HepG2 (cell line): ENCODE results near the gene SLC16A11. TPM values are rescaled to one million over a fixed set of nuclear protein-coding genes. Genes with fewer than 3 reads are reported as not detected.
A peak's percentile ranks its signal among the peaks of the same experiment; 100 is the strongest.

Experiments used
- JUND ChIP-seq: sonication (generic); formaldehyde crosslinking; IDR thresholded peaks from 2 replicates; pipeline ENCODE4 v1.8.0; 2022; ENCODE audit warnings: mild to moderate bottlenecking, missing genetic modification reagents
- KIAA2018 ChIP-seq: sonication (generic); formaldehyde crosslinking; IDR thresholded peaks from 2 replicates; pipeline ENCODE4 v1.5.0; 2020; ENCODE audit warnings: mild to moderate bottlenecking, missing genetic modification reagents, borderline replicate concordance
- KLF13 ChIP-seq: sonication (generic); formaldehyde crosslinking; IDR thresholded peaks from 2 replicates; pipeline ENCODE4 v1.4.0; 2020; ENCODE audit warnings: mild to moderate bottlenecking, missing genetic modification reagents
- MIER3 ChIP-seq: IDR thresholded peaks from 2 replicates; pipeline ENCODE4 v1.6.1; 2016; ENCODE audit warnings: missing compliant biosample characterization, borderline replicate concordance
- MIXL1 ChIP-seq: IDR thresholded peaks from 2 replicates; pipeline ENCODE4 v1.6.1; 2016
- NCOR1 ChIP-seq: fragments of 200-600 bp; sonication (generic); IDR thresholded peaks from 2 replicates; pipeline ENCODE4 v1.7.0; 2017; ENCODE audit warnings: antibody characterized with exemption, low read length, borderline replicate concordance
- ONECUT2 ChIP-seq: sonication (generic); formaldehyde crosslinking; IDR thresholded peaks from 2 replicates; pipeline ENCODE4 v1.4.0; 2020; ENCODE audit warnings: missing genetic modification reagents
- PHF20 ChIP-seq: sonication (generic); formaldehyde crosslinking; IDR thresholded peaks from 2 replicates; pipeline ENCODE4 v1.5.0; 2020; ENCODE audit warnings: mild to moderate bottlenecking, missing genetic modification reagents
- TP53 ChIP-seq: sonication (generic); formaldehyde crosslinking; conservative IDR thresholded peaks from 2 replicates; pipeline ENCODE4 v1.4.0; 2020; ENCODE audit warnings: missing genetic modification reagents
- ZEB1 ChIP-seq: IDR thresholded peaks from 2 replicates; pipeline ENCODE4 v1.6.1; 2012; ENCODE audit warnings: mild to moderate bottlenecking, low read depth, inconsistent platforms; ENCODE audit not compliant: insufficient replicate concordance
- ZNF263 ChIP-seq: sonication (generic); formaldehyde crosslinking; IDR thresholded peaks from 2 replicates; pipeline ENCODE4 v1.4.0; 2020; ENCODE audit warnings: missing genetic modification reagents
- ZNF343 ChIP-seq: sonication (generic); formaldehyde crosslinking; IDR thresholded peaks from 2 replicates; pipeline ENCODE4 v1.4.0; 2020; ENCODE audit warnings: mild to moderate bottlenecking, missing genetic modification reagents
- ZNF605 ChIP-seq: sonication (generic); formaldehyde crosslinking; IDR thresholded peaks from 2 replicates; pipeline ENCODE4 v1.8.0; 2022; ENCODE audit warnings: mild to moderate bottlenecking, missing genetic modification reagents
- ZNF720 ChIP-seq: sonication (generic); formaldehyde crosslinking; IDR thresholded peaks from 2 replicates; pipeline ENCODE4 v1.4.0; 2020; ENCODE audit warnings: missing genetic modification reagents
- ZNF75D ChIP-seq: sonication (generic); formaldehyde crosslinking; IDR thresholded peaks from 2 replicates; pipeline ENCODE4 v1.8.1; 2023; ENCODE audit warnings: missing genetic modification reagents, mild to moderate bottlenecking, borderline replicate concordance
- ZNF781 ChIP-seq: sonication (generic); formaldehyde crosslinking; IDR thresholded peaks from 2 replicates; pipeline ENCODE4 v1.5.1; 2020; ENCODE audit warnings: borderline replicate concordance, mild to moderate bottlenecking, missing genetic modification reagents; ENCODE audit errors: not compliant biosample characterization
- polyA plus RNA-seq, 8 experiments: library from polyadenylated mRNA; depleted of rRNA in 3 of 8; stranded (reverse) in 7 of 8; unstranded in 1 of 8; fragments of >200 nt; fragmentation: Illumina TruSeq in 4 of 8; extraction: Trizol in 4 of 8; gene quantifications; 2 replicates each; pipeline versions ENCODE4 v1.2.1 to v1.2.3, GENCODE V29; 2011 to 2016; ENCODE audit warnings: low read depth in 4 of 8, missing spikeins in 1 of 8, mixed read lengths in 1 of 8; ENCODE audit not compliant: insufficient read depth in 1 of 8
- total RNA-seq, 5 experiments: library from RNA; depleted of rRNA; stranded (reverse); fragments of >200 nt; fragmentation: Illumina TruSeq; extraction: Trizol; gene quantifications; 2 replicates each; pipeline ENCODE4 v1.2.3, GENCODE V29; 2016; ENCODE audit warnings: low read depth in 1 of 5
- TF ChIP-seq, protein P1 (sequence below): sonication (generic); formaldehyde crosslinking; IDR thresholded peaks from 2 replicates; pipeline ENCODE4 v1.5.0; 2020; ENCODE audit warnings: mild to moderate bottlenecking, missing genetic modification reagents
- TF ChIP-seq, protein P2 (sequence below): IDR thresholded peaks from 2 replicates; pipeline ENCODE4 v1.6.1; 2012; ENCODE audit warnings: low read depth, low read length, improper control_type of control experiment

The SLC16A11 gene
- total and polyA plus RNA-seq, 2 of the 13 experiments (the other 11 are each of a cell fraction or from before 2014, with no cell fraction given), result not detected

GRCh38 chr17:7045492-7046126, 1.7 kb upstream of the SLC16A11 start (continued):
- TF ChIP-seq, protein P1, sequence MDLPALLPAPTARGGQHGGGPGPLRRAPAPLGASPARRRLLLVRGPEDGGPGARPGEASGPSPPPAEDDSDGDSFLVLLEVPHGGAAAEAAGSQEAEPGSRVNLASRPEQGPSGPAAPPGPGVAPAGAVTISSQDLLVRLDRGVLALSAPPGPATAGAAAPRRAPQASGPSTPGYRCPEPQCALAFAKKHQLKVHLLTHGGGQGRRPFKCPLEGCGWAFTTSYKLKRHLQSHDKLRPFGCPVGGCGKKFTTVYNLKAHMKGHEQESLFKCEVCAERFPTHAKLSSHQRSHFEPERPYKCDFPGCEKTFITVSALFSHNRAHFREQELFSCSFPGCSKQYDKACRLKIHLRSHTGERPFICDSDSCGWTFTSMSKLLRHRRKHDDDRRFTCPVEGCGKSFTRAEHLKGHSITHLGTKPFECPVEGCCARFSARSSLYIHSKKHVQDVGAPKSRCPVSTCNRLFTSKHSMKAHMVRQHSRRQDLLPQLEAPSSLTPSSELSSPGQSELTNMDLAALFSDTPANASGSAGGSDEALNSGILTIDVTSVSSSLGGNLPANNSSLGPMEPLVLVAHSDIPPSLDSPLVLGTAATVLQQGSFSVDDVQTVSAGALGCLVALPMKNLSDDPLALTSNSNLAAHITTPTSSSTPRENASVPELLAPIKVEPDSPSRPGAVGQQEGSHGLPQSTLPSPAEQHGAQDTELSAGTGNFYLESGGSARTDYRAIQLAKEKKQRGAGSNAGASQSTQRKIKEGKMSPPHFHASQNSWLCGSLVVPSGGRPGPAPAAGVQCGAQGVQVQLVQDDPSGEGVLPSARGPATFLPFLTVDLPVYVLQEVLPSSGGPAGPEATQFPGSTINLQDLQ (CRISPR knock-in tag), result no peak
- TF ChIP-seq ONECUT2 (CRISPR knock-in tag) (peak; percentile 81), ZNF781 (CRISPR knock-in tag) (no peak), ZEB1 (no peak), ZNF75D (CRISPR knock-in tag) (no peak), PHF20 (CRISPR knock-in tag) (no peak), ZNF605 (CRISPR knock-in tag) (no peak), MIXL1 (CRISPR knock-in tag) (peak; percentile 56; the same call in 1 of the 2 replicates), ZNF720 (no peak), ZNF263 (CRISPR knock-in tag) (no peak), MIER3 (CRISPR knock-in tag) (no peak), KLF13 (CRISPR knock-in tag) (no peak), KIAA2018 (CRISPR knock-in tag) (no peak), NCOR1 (peak; percentile 33; the same call in 1 of the 2 replicates), TP53 (no peak), JUND (CRISPR knock-in tag) (no peak), ZNF343 (CRISPR knock-in tag) (no peak)
- TF ChIP-seq, protein P2, sequence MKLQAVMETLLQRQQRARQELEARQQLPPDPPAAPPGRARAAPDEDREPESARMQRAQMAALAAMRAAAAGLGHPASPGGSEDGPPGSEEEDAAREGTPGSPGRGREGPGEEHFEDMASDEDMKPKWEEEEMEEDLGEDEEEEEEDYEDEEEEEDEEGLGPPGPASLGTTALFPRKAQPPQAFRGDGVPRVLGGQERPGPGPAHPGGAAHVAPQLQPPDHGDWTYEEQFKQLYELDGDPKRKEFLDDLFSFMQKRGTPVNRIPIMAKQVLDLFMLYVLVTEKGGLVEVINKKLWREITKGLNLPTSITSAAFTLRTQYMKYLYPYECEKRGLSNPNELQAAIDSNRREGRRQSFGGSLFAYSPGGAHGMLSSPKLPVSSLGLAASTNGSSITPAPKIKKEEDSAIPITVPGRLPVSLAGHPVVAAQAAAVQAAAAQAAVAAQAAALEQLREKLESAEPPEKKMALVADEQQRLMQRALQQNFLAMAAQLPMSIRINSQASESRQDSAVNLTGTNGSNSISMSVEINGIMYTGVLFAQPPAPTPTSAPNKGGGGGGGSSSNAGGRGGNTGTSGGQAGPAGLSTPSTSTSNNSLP, result peak; percentile 97
